Hepatocyte (in vitro differentiated cells): ENCODE data around the gene SLC25A40. TPM values are rescaled to one million over a fixed set of nuclear protein-coding genes. Genes with fewer than 3 reads are reported as not detected.
"Not testable (repeated sequence)": the region's sequence is repeated elsewhere in the genome, so short reads cannot be mapped to it uniquely, and the experiment has no call there.

Source experiments
- DNase-seq: peaks from one replicate; pipeline ENCODE4 v3.0.0-alpha.2; 2016; ENCODE audit warnings: low spot score
- H2AFZ ChIP-seq: fragments of 200-600 bp; sonication (generic); 2 replicates; pipeline ENCODE4 v1.6.0; 2016; ENCODE audit warnings: antibody characterized with exemption, mild to moderate bottlenecking
- H3K27ac ChIP-seq: fragments of 200-600 bp; sonication (generic); 2 replicates; pipeline ENCODE4 v1.5.1; 2016; ENCODE audit warnings: mild to moderate bottlenecking
- H3K27me3 ChIP-seq: fragments of 200-600 bp; sonication (generic); 2 replicates; pipeline ENCODE4 v1.6.1; 2016
- H3K36me3 ChIP-seq: fragments of 200-600 bp; sonication (generic); replicated peaks from 2 replicates; pipeline ENCODE4 v1.5.1; 2016; ENCODE audit warnings: low read depth; ENCODE audit not compliant: insufficient read depth
- H3K4me1 ChIP-seq: fragments of 200-600 bp; sonication (generic); 2 replicates; pipeline ENCODE4 v1.5.1; 2016; ENCODE audit warnings: mild to moderate bottlenecking, moderate library complexity; ENCODE audit not compliant: insufficient read depth
- H3K4me2 ChIP-seq: fragments of 200-600 bp; sonication (generic); 2 replicates; pipeline ENCODE4 v1.6.0; 2016
- H3K4me3 ChIP-seq: fragments of 200-600 bp; sonication (generic); 2 replicates; pipeline ENCODE4 v1.5.1; 2016; ENCODE audit warnings: mild to moderate bottlenecking
- H3K79me2 ChIP-seq: fragments of 200-600 bp; sonication (generic); 2 replicates; pipeline ENCODE4 v1.6.0; 2017; ENCODE audit warnings: mild to moderate bottlenecking
- H3K9me2 ChIP-seq: fragments of 200-600 bp; sonication (generic); replicated peaks from 2 replicates; pipeline ENCODE4 v1.6.0; 2017; ENCODE audit warnings: mild to moderate bottlenecking; ENCODE audit not compliant: insufficient read depth
- H3K9me3 ChIP-seq: fragments of 200-600 bp; sonication (generic); 2 replicates; pipeline ENCODE4 v1.5.1; 2016; ENCODE audit warnings: low read depth, mild to moderate bottlenecking
- H4K20me1 ChIP-seq: fragments of 200-600 bp; sonication (generic); 2 replicates; pipeline ENCODE4 v1.6.0; 2016; ENCODE audit warnings: mild to moderate bottlenecking; ENCODE audit not compliant: insufficient read depth, poor library complexity, severe bottlenecking
- EZH2 ChIP-seq: fragments of 200-600 bp; sonication (generic); IDR thresholded peaks from 2 replicates; pipeline ENCODE4 v1.6.1; 2016; ENCODE audit warnings: antibody characterized with exemption, mild to moderate bottlenecking, borderline replicate concordance
- EZH2phosphoT487 ChIP-seq: fragments of 200-600 bp; sonication (generic); IDR thresholded peaks from one replicate; pipeline ENCODE4 v1.6.1; 2018; ENCODE audit warnings: antibody characterized with exemption, mild to moderate bottlenecking, low read depth, moderate library complexity; ENCODE audit not compliant: unreplicated experiment, severe bottlenecking
- WGBS: methylation state at CpG from one replicate; pipeline ENCODE4 v1.1.6; 2016; ENCODE audit warnings: low lambda C conversion rate; ENCODE audit errors: missing lambda C conversion rate; 5-methylcytosine and 5-hydroxymethylcytosine counted together
- polyA plus RNA-seq: library from polyadenylated mRNA; unstranded; fragments of >200 nt; fragmentation: Nextera tagmentation; extraction: Ambion mirVana; gene quantifications from 2 replicates; pipeline ENCODE4 v1.2.1, GENCODE V29; 2016
- total RNA-seq: library from RNA; depleted of rRNA; stranded (reverse); fragments of >200 nt; gene quantifications from 2 replicates; pipeline ENCODE4 v1.2.3, GENCODE V29; 2014
- TF ChIP-seq, protein P1 (sequence below): fragments of 200-600 bp; sonication (generic); IDR thresholded peaks from 2 replicates; pipeline ENCODE4 v1.5.1; 2016; ENCODE audit warnings: antibody characterized with exemption, mild to moderate bottlenecking; ENCODE audit not compliant: poor library complexity

The SLC25A40 gene, protein sequence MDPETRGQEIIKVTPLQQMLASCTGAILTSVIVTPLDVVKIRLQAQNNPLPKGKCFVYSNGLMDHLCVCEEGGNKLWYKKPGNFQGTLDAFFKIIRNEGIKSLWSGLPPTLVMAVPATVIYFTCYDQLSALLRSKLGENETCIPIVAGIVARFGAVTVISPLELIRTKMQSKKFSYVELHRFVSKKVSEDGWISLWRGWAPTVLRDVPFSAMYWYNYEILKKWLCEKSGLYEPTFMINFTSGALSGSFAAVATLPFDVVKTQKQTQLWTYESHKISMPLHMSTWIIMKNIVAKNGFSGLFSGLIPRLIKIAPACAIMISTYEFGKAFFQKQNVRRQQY
- total RNA-seq (21.6 and 58.3 TPM in 2 replicates), polyA plus RNA-seq (7.4 and 10.8 TPM in 2 replicates)

DNA sequence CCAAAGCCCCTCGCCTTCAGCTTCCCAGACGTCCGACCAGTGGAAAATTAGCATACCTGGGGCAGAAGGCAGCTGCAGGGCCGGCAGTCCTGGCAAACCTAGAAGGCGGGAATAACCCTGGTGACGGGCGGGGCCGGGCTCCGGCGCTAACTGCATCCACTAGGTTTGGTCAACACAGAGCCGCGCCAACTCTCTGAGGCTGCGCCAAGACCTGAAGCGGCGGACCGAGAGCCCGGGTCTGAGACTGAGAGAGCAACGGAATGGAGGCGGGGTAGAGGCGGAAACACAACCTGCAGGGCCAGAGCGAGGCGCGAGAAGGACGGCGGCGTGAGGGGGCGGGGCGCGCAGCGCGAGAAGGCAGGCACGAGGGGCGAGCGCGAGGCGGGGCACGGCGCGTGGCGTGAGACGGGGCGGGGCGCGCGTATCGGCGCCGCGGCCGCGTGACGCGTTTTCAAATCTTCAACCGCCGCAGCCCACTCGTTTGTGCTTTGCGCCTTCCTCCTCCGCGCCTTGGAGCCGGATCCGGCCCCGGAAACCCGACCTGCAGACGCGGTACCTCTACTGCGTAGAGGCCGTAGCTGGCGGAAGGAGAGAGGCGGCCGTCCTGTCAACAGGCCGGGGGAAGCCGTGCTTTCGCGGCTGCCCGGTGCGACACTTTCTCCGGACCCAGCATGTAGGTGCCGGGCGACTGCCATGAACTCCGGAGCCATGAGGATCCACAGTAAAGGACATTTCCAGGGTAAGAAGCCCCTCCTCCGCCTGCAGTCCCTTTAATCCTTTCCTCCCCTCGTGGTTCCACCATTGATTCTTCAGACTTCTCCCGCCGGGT, at the start of gene SLC25A40, which contains the start of gene DBF4:
Gene SLC25A40 (minus strand): TSS at position 321 of the 829 bp plus-strand sequence. CDS start 17,633 bp downstream, outside the sequence.
Gene DBF4 (plus strand): TSS at position 454 of the 829 bp plus-strand sequence. CDS start 240 bp downstream, at position 694.
- H3K4me2 ChIP-seq: peak within 1 kb of the TSS; percentile 93
- TF ChIP-seq EZH2: no peak
- TF ChIP-seq EZH2phosphoT487: no peak
- TF ChIP-seq, protein P1, sequence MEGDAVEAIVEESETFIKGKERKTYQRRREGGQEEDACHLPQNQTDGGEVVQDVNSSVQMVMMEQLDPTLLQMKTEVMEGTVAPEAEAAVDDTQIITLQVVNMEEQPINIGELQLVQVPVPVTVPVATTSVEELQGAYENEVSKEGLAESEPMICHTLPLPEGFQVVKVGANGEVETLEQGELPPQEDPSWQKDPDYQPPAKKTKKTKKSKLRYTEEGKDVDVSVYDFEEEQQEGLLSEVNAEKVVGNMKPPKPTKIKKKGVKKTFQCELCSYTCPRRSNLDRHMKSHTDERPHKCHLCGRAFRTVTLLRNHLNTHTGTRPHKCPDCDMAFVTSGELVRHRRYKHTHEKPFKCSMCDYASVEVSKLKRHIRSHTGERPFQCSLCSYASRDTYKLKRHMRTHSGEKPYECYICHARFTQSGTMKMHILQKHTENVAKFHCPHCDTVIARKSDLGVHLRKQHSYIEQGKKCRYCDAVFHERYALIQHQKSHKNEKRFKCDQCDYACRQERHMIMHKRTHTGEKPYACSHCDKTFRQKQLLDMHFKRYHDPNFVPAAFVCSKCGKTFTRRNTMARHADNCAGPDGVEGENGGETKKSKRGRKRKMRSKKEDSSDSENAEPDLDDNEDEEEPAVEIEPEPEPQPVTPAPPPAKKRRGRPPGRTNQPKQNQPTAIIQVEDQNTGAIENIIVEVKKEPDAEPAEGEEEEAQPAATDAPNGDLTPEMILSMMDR: no peak
- no peaks in the 10 kb centered on the region for H3K9me3 ChIP-seq
- H3K9me2 ChIP-seq: no peaks in the 10 kb centered on the region
- no peaks in the 10 kb centered on the region for H3K27me3 ChIP-seq
- H3K79me2 ChIP-seq: peaks cover 81% of the 10 kb centered on the region
- 3% methylated on average over 66 of the region's 84 CpGs for WGBS
- peaks cover 4% of the 10 kb centered on the region for H3K4me1 ChIP-seq
- peak within 1 kb of the TSS; percentile 70 for H3K4me3 ChIP-seq
- no peaks in the 10 kb centered on the region for H3K36me3 ChIP-seq
- DNase-seq: peak; percentile 96
- H3K27ac ChIP-seq: peak within 1 kb of the TSS; percentile 96
- no peaks in the 10 kb centered on the region for H4K20me1 ChIP-seq
- peak within 1 kb of the TSS; percentile 90 for H2AFZ ChIP-seq

DNA sequence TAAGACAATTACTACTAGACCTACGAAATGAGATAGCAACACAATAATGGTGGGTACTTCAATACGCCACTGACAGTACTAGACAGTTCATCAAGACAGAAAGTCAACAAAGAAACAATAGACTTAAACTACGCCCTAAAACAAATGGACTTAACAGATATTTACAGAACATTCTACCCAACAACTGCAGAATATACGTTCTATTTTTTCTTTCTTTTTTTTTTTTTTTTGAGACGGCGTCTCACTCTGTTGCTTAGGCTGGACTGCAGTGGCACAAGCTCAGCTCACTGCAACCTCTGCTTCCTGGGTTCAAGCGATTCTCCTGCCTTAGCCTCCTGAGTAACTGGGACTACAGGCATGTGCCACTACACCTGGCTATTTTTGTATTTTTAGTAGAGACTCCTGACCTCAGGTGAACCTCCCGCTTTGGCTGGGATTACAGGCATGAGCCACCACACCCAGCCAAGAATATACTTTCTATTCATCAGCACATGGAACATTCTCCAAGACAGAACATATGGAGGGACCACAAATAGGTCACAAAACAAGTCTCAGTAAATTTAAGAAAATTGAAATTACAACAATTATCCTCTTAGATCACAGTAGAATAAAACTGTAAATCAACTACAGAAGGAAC, 46.7 kb upstream of the SLC25A40 start:
- H3K79me2 ChIP-seq, H3K36me3 ChIP-seq, H2AFZ ChIP-seq, H3K4me3 ChIP-seq, H3K4me2 ChIP-seq, H3K9me2 ChIP-seq, H3K9me3 ChIP-seq, H3K27me3 ChIP-seq, H3K4me1 ChIP-seq, H3K27ac ChIP-seq, DNase-seq, H4K20me1 ChIP-seq: not testable (repeated sequence)
- WGBS: 85% methylated on average over 8 of the region's 8 CpGs

DNA sequence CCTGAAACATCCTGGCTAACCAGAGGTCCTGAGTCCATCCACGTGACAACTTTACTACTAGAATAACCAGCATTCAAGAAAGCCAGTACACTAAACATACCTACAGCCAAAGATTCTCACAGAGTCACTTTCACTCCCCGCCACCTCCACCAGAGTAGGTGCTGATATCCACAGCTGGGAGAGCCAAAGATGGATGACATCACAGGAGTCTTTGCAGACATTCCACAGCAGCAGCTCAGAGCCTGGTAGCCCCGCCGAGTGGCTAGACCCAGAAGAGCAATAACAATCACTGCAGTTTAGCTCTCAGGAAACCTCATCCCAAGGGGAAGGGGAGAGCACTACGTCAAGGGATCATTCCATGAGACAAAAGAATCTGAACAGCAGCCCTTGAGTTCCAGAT, 44.4 kb upstream of the SLC25A40 start:
- DNase-seq: no peak
- Histone ChIP-seq H3K27me3 (no peaks in the 10 kb centered on the region), H3K27ac (no peak overlapping the region), H3K4me2 (no peak overlapping the region), H3K36me3 (no peaks in the 10 kb centered on the region), H2AFZ (no peak overlapping the region), H3K9me3 (no peaks in the 10 kb centered on the region), H3K4me3 (no peak overlapping the region), H4K20me1 (no peaks in the 10 kb centered on the region), H3K9me2 (no peaks in the 10 kb centered on the region), H3K4me1 (no peaks in the 10 kb centered on the region), H3K79me2 (no peaks in the 10 kb centered on the region)
- TF ChIP-seq EZH2 (no peak), EZH2phosphoT487 (no peak)
- TF ChIP-seq, protein P1: no peak
- 71% methylated on average over 5 of the region's 5 CpGs for WGBS
